ENCODE data around the gene JAKMIP1. TPM values are rescaled to one million over a fixed set of nuclear protein-coding genes. Genes with fewer than 3 reads are reported as not detected.

JAKMIP1 gene
- total RNA-seq, 2 experiments from 2014 or later, result 5.6 to 6.3 TPM

- no peak overlapping the region for H3K27ac Mint-ChIP-seq
- ChIA-PET CTCF (no interaction called here), POLR2A (interaction anchor here (0.6 kb wide), 1 partner anchor 366 kb away, joined by 3 read pairs; no protein-coding TSS in a partner anchor)
- no peaks in the 10 kb centered on the region for H3K9me3 Mint-ChIP-seq
- H3K4me3 Mint-ChIP-seq, result no peak overlapping the region
- no peaks in the 10 kb centered on the region for H3K27me3 Mint-ChIP-seq
- DNase-seq (no peak), ATAC-seq (no peak)
- intact Hi-C loops (cut with micrococcal nuclease), result no loop called here
- H3K4me1 Mint-ChIP-seq (ENCODE audit: low read depth), result no peaks in the 10 kb centered on the region
- no peaks in the 10 kb centered on the region for H3K36me3 Mint-ChIP-seq (ENCODE audit: low read depth)
- TF ChIP-seq CTCF (IDR thresholded peaks at IDR 0.05), result no peak
These were observed 73.2 kb downstream of the JAKMIP1 start for GRCh38 chr4:6126971-6127745.

GRCh38 chr4:6125103-6125651 is 75.2 kb downstream of the JAKMIP1 start:
- CTCF ChIA-PET, result no interaction called here
- DNase-seq, result no peak
- no peaks in the 10 kb centered on the region for H3K9me3 Mint-ChIP-seq
- TF ChIP-seq CTCF (IDR thresholded peaks at IDR 0.05), result no peak
- POLR2A ChIA-PET, result interaction anchor here (0.7 kb wide), 1 partner anchor 1101 kb away, joined by 3 read pairs; no protein-coding TSS in a partner anchor
- H3K4me3 Mint-ChIP-seq, result no peak overlapping the region
- H3K36me3 Mint-ChIP-seq (ENCODE audit: low read depth), result no peaks in the 10 kb centered on the region
- no peaks in the 10 kb centered on the region for H3K27me3 Mint-ChIP-seq
- no peak overlapping the region for H3K27ac Mint-ChIP-seq
- H3K4me1 Mint-ChIP-seq (ENCODE audit: low read depth), result no peaks in the 10 kb centered on the region
- intact Hi-C loops (cut with micrococcal nuclease), result no loop called here
- no peak for ATAC-seq

- ChIA-PET POLR2A (interaction anchor here (0.5 to 0.7 kb wide), 2 partner anchors 100 to 1101 kb away, joined by 3 to 4 read pairs; no protein-coding TSS in a partner anchor), CTCF (no interaction called here)
- no peaks in the 10 kb centered on the region for H3K9me3 Mint-ChIP-seq
- no peak for DNase-seq
- H3K4me3 Mint-ChIP-seq, result no peak overlapping the region
- intact Hi-C loops (cut with micrococcal nuclease), result no loop called here
- H3K27ac Mint-ChIP-seq, result no peak overlapping the region
- TF ChIP-seq CTCF (IDR thresholded peaks at IDR 0.05), result no peak
- ATAC-seq, result no peak
- no peaks in the 10 kb centered on the region for H3K27me3 Mint-ChIP-seq
- H3K4me1 Mint-ChIP-seq (ENCODE audit: low read depth), result no peaks in the 10 kb centered on the region
- no peaks in the 10 kb centered on the region for H3K36me3 Mint-ChIP-seq (ENCODE audit: low read depth)
These were observed 75.8 kb downstream of the JAKMIP1 start for GRCh38 chr4:6124386-6125102.

GRCh38 chr4:6123976-6124375 is 76.4 kb downstream of the JAKMIP1 start:
- Mint-ChIP-seq H3K9me3 (no peaks in the 10 kb centered on the region), H3K27ac (no peak overlapping the region), H3K4me1 (ENCODE audit: low read depth) (no peaks in the 10 kb centered on the region), H3K36me3 (ENCODE audit: low read depth) (no peaks in the 10 kb centered on the region), H3K4me3 (no peak overlapping the region), H3K27me3 (no peaks in the 10 kb centered on the region)
- ATAC-seq (no peak), DNase-seq (no peak)
- CTCF ChIA-PET, result no interaction called here
- TF ChIP-seq CTCF (IDR thresholded peaks at IDR 0.05), result no peak
- intact Hi-C loops (cut with micrococcal nuclease), result no loop called here
- POLR2A ChIA-PET, result interaction anchor here (0.5 kb wide), 1 partner anchor 101 kb away, joined by 4 read pairs; no protein-coding TSS in a partner anchor

GRCh38 chr4:6123541-6123940 is 76.8 kb downstream of the JAKMIP1 start:
- ChIA-PET POLR2A (no interaction called here), CTCF (no interaction called here)
- ATAC-seq (no peak), DNase-seq (no peak)
- no peak overlapping the region for H3K4me3 Mint-ChIP-seq
- H3K9me3 Mint-ChIP-seq, result no peaks in the 10 kb centered on the region
- H3K27me3 Mint-ChIP-seq, result no peaks in the 10 kb centered on the region
- no peaks in the 10 kb centered on the region for H3K4me1 Mint-ChIP-seq (ENCODE audit: low read depth)
- H3K27ac Mint-ChIP-seq, result no peak overlapping the region
- H3K36me3 Mint-ChIP-seq (ENCODE audit: low read depth), result no peaks in the 10 kb centered on the region
- no peak for TF ChIP-seq CTCF (IDR thresholded peaks at IDR 0.05)
- intact Hi-C loops (cut with micrococcal nuclease), result no loop called here
